Inferior parietal cortex (tissue), 1 donor: ENCODE measurements around the gene DNAJB6.

Experiments used
- DNase-seq: peaks from one replicate; pipeline ENCODE4 v3.0.0-alpha.2; 2016; ENCODE audit errors: extremely low spot score

Gene DNAJB6

GRCh38 chr7:157336383-157337315 is at the start of gene DNAJB6:
Gene DNAJB6 (plus strand): TSS chr7:157337004. CDS start chr7:157358573, 21,569 bp downstream.
- DNase-seq, result peak; percentile 97

GRCh38 chr7:157291404-157292080 is 45.3 kb upstream of the DNAJB6 start:
- DNase-seq, result no peak

GRCh38 chr7:157292258-157292657 is 44.5 kb upstream of the DNAJB6 start:
- DNase-seq, result no peak

- no peak for DNase-seq
Measured at GRCh38 chr7:157292770-157293412, 43.9 kb upstream of the DNAJB6 start.

- no peak for DNase-seq
Measured at GRCh38 chr7:157293413-157293788, 43.4 kb upstream of the DNAJB6 start.

GRCh38 chr7:157294773-157295172 is 42.0 kb upstream of the DNAJB6 start:
- DNase-seq, result no peak

GRCh38 chr7:157295338-157295737 is 41.5 kb upstream of the DNAJB6 start:
- no peak for DNase-seq

- no peak for DNase-seq
Measured at GRCh38 chr7:157297185-157297584, 39.6 kb upstream of the DNAJB6 start.

GRCh38 chr7:157299317-157299612 is 37.5 kb upstream of the DNAJB6 start:
- DNase-seq, result no peak

- no peak for DNase-seq
Measured at GRCh38 chr7:157299613-157300368, 37.0 kb upstream of the DNAJB6 start.

- DNase-seq, result no peak
Measured at GRCh38 chr7:157300369-157300825, 36.4 kb upstream of the DNAJB6 start.

- no peak for DNase-seq
Measured at GRCh38 chr7:157301610-157302120, 35.1 kb upstream of the DNAJB6 start.

GRCh38 chr7:157306846-157307838 is 29.7 kb upstream of the DNAJB6 start:
- no peak for DNase-seq

GRCh38 chr7:157309988-157310668 is 26.7 kb upstream of the DNAJB6 start:
- peak; percentile 55 for DNase-seq

GRCh38 chr7:157310676-157311185 is 26.1 kb upstream of the DNAJB6 start:
- no peak for DNase-seq

- DNase-seq, result no peak
Measured at GRCh38 chr7:157312941-157313340, 23.9 kb upstream of the DNAJB6 start.

GRCh38 chr7:157313645-157314044 is 23.2 kb upstream of the DNAJB6 start:
- no peak for DNase-seq

- no peak for DNase-seq
Measured at GRCh38 chr7:157318015-157318706, 18.6 kb upstream of the DNAJB6 start.

- DNase-seq, result no peak
Measured at GRCh38 chr7:157320608-157320980, 16.2 kb upstream of the DNAJB6 start.
